HepG2 (cell line): ENCODE data around the gene GPR162. TPM values are rescaled to one million over a fixed set of nuclear protein-coding genes. Genes with fewer than 3 reads are reported as not detected.

Source experiments
- AGO1 ChIP-seq: fragments of 200-400 bp; formaldehyde crosslinking; IDR thresholded peaks from 2 replicates; pipeline ENCODE4 v1.6.1; 2017; ENCODE audit warnings: mild to moderate bottlenecking, low read depth, low read length, moderate library complexity; ENCODE audit not compliant: poor library complexity, severe bottlenecking
- BRD4 ChIP-seq: sonication (generic); formaldehyde crosslinking; IDR thresholded peaks from 2 replicates; pipeline ENCODE4 v1.4.0; 2020; ENCODE audit warnings: missing genetic modification reagents
- ELF3 ChIP-seq: IDR thresholded peaks from 2 replicates; pipeline ENCODE4 v1.6.1; 2016; ENCODE audit warnings: missing genetic modification reagents, missing compliant biosample characterization
- FOXA3 ChIP-seq: IDR thresholded peaks from 2 replicates; pipeline ENCODE4 v1.6.1; 2016; ENCODE audit warnings: missing genetic modification reagents, missing compliant biosample characterization
- HBP1 ChIP-seq: IDR thresholded peaks from 2 replicates; pipeline ENCODE4 v1.6.1; 2016; ENCODE audit warnings: low read depth, control low read depth
- PRDM15 ChIP-seq: sonication (generic); formaldehyde crosslinking; IDR thresholded peaks from 2 replicates; pipeline ENCODE4 v1.4.0; 2020; ENCODE audit warnings: missing genetic modification reagents
- REST ChIP-seq, 2 experiments: IDR thresholded peaks; 2 replicates each; pipeline ENCODE4 v1.6.1; 2011 to 2012; ENCODE audit warnings: low read length in 2 of 2, borderline replicate concordance in 1 of 2, low read depth in 1 of 2, mild to moderate bottlenecking in 1 of 2, moderate library complexity in 1 of 2
- RFXANK ChIP-seq: IDR thresholded peaks from 2 replicates; pipeline ENCODE4 v1.6.1; 2016
- SIX4 ChIP-seq: sonication (generic); formaldehyde crosslinking; IDR thresholded peaks from 2 replicates; pipeline ENCODE4 v1.4.0; 2020; ENCODE audit warnings: missing genetic modification reagents
- TEF ChIP-seq: sonication (generic); formaldehyde crosslinking; IDR thresholded peaks from 2 replicates; pipeline ENCODE4 v1.5.0; 2020; ENCODE audit warnings: missing genetic modification reagents
- YEATS2 ChIP-seq: sonication (generic); formaldehyde crosslinking; IDR thresholded peaks from 2 replicates; pipeline ENCODE4 v1.4.0; 2020; ENCODE audit warnings: missing genetic modification reagents, borderline replicate concordance
- ZBTB3 ChIP-seq: sonication (generic); formaldehyde crosslinking; IDR thresholded peaks from 2 replicates; pipeline ENCODE4 v1.4.0; 2020; ENCODE audit warnings: low read depth, mild to moderate bottlenecking, moderate library complexity, missing genetic modification reagents, borderline replicate concordance
- ZFP36L1 ChIP-seq: sonication (generic); formaldehyde crosslinking; IDR thresholded peaks from 2 replicates; pipeline ENCODE4 v1.8.0; 2022; ENCODE audit warnings: mild to moderate bottlenecking, missing genetic modification reagents, moderate library complexity
- ZMYM4 ChIP-seq: sonication (generic); formaldehyde crosslinking; IDR thresholded peaks from 2 replicates; pipeline ENCODE4 v1.8.1; 2023; ENCODE audit warnings: mild to moderate bottlenecking, missing genetic modification reagents
- ZNF121 ChIP-seq: sonication (generic); formaldehyde crosslinking; IDR thresholded peaks from 2 replicates; pipeline ENCODE4 v1.5.0; 2020; ENCODE audit warnings: mild to moderate bottlenecking, missing genetic modification reagents
- ZNF343 ChIP-seq: sonication (generic); formaldehyde crosslinking; IDR thresholded peaks from 2 replicates; pipeline ENCODE4 v1.4.0; 2020; ENCODE audit warnings: mild to moderate bottlenecking, missing genetic modification reagents
- ZNF451 ChIP-seq: sonication (generic); formaldehyde crosslinking; IDR thresholded peaks from 2 replicates; pipeline ENCODE4 v1.5.0; 2020; ENCODE audit warnings: mild to moderate bottlenecking, missing genetic modification reagents
- ZNF850 ChIP-seq: sonication (generic); formaldehyde crosslinking; conservative IDR thresholded peaks from 2 replicates; pipeline ENCODE4 v1.9.0; 2021; ENCODE audit warnings: mild to moderate bottlenecking, missing genetic modification reagents
- polyA plus RNA-seq, 8 experiments: library from polyadenylated mRNA; depleted of rRNA in 3 of 8; stranded (reverse) in 7 of 8; unstranded in 1 of 8; fragments of >200 nt; fragmentation: Illumina TruSeq in 4 of 8; extraction: Trizol in 4 of 8; gene quantifications; 2 replicates each; pipeline versions ENCODE4 v1.2.1 to v1.2.3, GENCODE V29; 2011 to 2016; ENCODE audit warnings: low read depth in 4 of 8, missing spikeins in 1 of 8, mixed read lengths in 1 of 8; ENCODE audit not compliant: insufficient read depth in 1 of 8
- total RNA-seq, 5 experiments: library from RNA; depleted of rRNA; stranded (reverse); fragments of >200 nt; fragmentation: Illumina TruSeq; extraction: Trizol; gene quantifications; 2 replicates each; pipeline ENCODE4 v1.2.3, GENCODE V29; 2016; ENCODE audit warnings: low read depth in 1 of 5

Gene GPR162
- total and polyA plus RNA-seq, 2 of the 13 experiments (the other 11 are each of a cell fraction or from before 2014, with no cell fraction given): 0.08 TPM; not detected in 1

- 0 out of 2 replicates have a peak, but pooled peaks have one; percentile 51 for TF ChIP-seq TEF (CRISPR knock-in tag)
- TF ChIP-seq ZBTB3 (CRISPR knock-in tag): no peak
- TF ChIP-seq YEATS2 (CRISPR knock-in tag): no peak; the same call in 1 of the 2 replicates
- TF ChIP-seq BRD4: peak; percentile 62; the same call in 1 of the 2 replicates
- no peak for TF ChIP-seq REST (IDR thresholded peaks at IDR 0.05; ENCODE audit: borderline replicate concordance in 1 of 2, low read depth in 1 of 2, low read length in 2 of 2)
- peak; percentile 22 for TF ChIP-seq FOXA3 (CRISPR knock-in tag)
- no peak; the same call in 1 of the 2 replicates for TF ChIP-seq ZMYM4
- TF ChIP-seq AGO1: peak; percentile 96
- no peak; the same call in 1 of the 2 replicates for TF ChIP-seq ZNF121 (CRISPR knock-in tag)
- TF ChIP-seq HBP1: no peak
- 0 out of 2 replicates have a peak, but pooled peaks have one; percentile 69 for TF ChIP-seq ZNF343
- TF ChIP-seq ZNF850: no peak; the same call in 1 of the 2 replicates
- TF ChIP-seq ELF3 (CRISPR knock-in tag): peak; percentile 47; the same call in 1 of the 2 replicates
- TF ChIP-seq ZNF451 (CRISPR knock-in tag): no peak
- TF ChIP-seq ZFP36L1: 0 out of 2 replicates have a peak, but pooled peaks have one; percentile 9
- TF ChIP-seq PRDM15 (CRISPR knock-in tag): 0 out of 2 replicates have a peak, but pooled peaks have one; percentile 19
- no peak; the same call in 1 of the 2 replicates for TF ChIP-seq SIX4 (CRISPR knock-in tag)
- TF ChIP-seq RFXANK: no peak
These were observed 50.7 kb downstream of the GPR162 start (continued) for GRCh38 chr12:6872073-6873048.
